ENCODE measurements around the gene PIK3R3.

- TF ChIP-seq, protein P1, sequence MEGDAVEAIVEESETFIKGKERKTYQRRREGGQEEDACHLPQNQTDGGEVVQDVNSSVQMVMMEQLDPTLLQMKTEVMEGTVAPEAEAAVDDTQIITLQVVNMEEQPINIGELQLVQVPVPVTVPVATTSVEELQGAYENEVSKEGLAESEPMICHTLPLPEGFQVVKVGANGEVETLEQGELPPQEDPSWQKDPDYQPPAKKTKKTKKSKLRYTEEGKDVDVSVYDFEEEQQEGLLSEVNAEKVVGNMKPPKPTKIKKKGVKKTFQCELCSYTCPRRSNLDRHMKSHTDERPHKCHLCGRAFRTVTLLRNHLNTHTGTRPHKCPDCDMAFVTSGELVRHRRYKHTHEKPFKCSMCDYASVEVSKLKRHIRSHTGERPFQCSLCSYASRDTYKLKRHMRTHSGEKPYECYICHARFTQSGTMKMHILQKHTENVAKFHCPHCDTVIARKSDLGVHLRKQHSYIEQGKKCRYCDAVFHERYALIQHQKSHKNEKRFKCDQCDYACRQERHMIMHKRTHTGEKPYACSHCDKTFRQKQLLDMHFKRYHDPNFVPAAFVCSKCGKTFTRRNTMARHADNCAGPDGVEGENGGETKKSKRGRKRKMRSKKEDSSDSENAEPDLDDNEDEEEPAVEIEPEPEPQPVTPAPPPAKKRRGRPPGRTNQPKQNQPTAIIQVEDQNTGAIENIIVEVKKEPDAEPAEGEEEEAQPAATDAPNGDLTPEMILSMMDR (IDR thresholded peaks at IDR 0.05; ENCODE audit: poor library complexity), result no peak
- no peak for TF ChIP-seq EZH2 (IDR thresholded peaks at IDR 0.05; ENCODE audit: borderline replicate concordance)
These were observed 69.6 kb downstream of the PIK3R3 start for GRCh38 chr1:46062651-46063319.

Data from hepatocyte (in vitro differentiated cells).